ENCODE data around the gene ZNF546. TPM values are rescaled to one million over a fixed set of nuclear protein-coding genes. Genes with fewer than 3 reads are reported as not detected.

ZNF546 gene
- total RNA-seq, 4 donors from 2014 or later, result 3.1 to 11.1 (median 8.1) TPM

GRCh38 chr19:39967561-39967960, 29.3 kb upstream of the ZNF546 start:
- TF ChIP-seq, protein P1, sequence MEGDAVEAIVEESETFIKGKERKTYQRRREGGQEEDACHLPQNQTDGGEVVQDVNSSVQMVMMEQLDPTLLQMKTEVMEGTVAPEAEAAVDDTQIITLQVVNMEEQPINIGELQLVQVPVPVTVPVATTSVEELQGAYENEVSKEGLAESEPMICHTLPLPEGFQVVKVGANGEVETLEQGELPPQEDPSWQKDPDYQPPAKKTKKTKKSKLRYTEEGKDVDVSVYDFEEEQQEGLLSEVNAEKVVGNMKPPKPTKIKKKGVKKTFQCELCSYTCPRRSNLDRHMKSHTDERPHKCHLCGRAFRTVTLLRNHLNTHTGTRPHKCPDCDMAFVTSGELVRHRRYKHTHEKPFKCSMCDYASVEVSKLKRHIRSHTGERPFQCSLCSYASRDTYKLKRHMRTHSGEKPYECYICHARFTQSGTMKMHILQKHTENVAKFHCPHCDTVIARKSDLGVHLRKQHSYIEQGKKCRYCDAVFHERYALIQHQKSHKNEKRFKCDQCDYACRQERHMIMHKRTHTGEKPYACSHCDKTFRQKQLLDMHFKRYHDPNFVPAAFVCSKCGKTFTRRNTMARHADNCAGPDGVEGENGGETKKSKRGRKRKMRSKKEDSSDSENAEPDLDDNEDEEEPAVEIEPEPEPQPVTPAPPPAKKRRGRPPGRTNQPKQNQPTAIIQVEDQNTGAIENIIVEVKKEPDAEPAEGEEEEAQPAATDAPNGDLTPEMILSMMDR (IDR thresholded peaks at IDR 0.05; ENCODE audit: low read depth), result no peak

GRCh38 chr19:39968789-39969188, 28.1 kb upstream of the ZNF546 start:
- TF ChIP-seq, protein P1 (IDR thresholded peaks at IDR 0.05; ENCODE audit: low read depth), result no peak

- TF ChIP-seq, protein P1 (IDR thresholded peaks at IDR 0.05; ENCODE audit: low read depth), result no peak
Observed at GRCh38 chr19:39969266-39969665, 27.6 kb upstream of the ZNF546 start.

DNA sequence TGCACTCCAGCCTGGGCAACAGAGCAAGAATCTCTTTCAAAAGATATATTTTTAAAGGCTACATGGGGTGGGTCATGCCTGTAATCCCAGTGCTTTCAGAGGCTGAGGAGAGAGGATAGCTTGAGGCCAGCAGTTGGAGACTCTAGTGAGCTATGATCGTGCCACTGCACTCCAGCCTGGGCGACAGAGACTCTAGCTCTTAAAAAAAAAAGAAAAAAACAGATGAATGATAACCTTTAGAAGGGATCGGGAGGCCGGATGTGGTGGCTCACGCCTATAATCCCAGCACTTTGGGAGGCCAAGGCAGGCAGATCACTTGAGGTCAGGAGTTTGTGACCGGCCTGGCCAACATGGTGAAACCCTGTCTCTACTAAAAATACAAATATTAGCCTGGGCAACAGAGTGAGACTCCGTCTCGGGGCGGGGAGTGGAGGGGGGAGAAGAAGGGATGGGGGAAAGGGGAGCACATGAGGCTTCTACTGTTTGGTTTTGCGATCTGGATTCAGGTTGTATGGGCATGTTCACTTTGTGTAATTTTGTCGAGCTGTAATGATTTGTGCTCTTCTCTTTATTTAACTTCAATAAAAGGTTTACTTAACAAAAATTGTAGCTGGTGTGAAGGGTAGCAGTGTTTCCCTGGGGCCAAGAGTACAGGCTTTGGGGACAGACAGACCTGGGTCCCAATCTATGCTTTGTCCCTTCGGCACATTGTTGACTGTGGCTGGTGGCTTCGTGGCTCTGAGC, 27.0 kb upstream of the ZNF546 start:
- TF ChIP-seq, protein P1 (IDR thresholded peaks at IDR 0.05; ENCODE audit: low read depth), result no peak

DNA sequence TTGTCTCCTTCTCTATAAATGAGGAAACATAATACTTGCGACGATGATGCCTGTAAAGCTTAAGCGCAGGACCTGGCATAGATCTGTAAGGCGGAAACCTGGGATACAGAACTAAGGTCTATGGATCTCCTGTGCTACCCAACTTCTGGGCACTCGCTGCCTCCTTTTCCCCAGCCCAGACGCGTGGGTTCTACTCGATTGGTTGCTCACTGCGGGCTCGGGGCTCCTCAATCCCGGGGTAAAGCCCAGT, 26.5 kb upstream of the ZNF546 start:
- TF ChIP-seq, protein P1 (IDR thresholded peaks at IDR 0.05; ENCODE audit: low read depth), result no peak

- TF ChIP-seq, protein P1 (IDR thresholded peaks at IDR 0.05; ENCODE audit: low read depth), result no peak
Observed at GRCh38 chr19:39970675-39971379, 26.0 kb upstream of the ZNF546 start, which contains the start of gene PSMC4. Gene PSMC4, plus strand, starts transcription at chr19:39971165. Its CDS starts 38 bp downstream, at chr19:39971203.

DNA sequence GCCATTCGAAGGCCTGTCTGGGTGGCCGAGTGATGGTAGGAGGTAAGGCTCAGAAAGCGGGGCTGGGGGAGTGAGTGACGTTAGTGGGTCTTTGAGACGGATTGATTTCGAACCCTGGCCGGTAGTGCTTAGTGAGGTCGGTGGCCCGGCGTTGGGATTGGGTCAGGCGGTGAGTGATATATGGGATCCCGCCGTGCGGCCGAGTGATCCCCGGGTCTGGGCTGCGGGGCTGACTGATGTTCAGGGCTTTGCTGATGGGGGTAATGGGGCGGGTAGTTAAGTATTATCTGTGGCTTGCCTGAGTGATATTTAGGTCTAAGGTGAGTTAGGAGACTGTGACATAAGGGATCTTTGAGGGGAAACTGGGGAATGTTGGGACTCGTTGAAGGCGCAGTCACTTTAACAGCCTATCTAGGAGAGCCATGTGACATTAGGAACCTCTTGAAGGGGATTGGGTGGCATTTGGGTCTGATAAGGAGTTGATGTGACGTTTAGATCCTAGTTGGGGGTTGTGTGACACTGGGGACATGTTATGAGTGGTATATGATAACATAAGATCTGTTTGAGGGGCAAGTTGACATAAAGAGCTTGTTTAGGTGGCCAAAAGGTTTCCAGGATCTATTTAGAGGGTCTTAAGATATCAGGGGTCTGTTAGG, 25.4 kb upstream of the ZNF546 start:
- TF ChIP-seq, protein P1 (IDR thresholded peaks at IDR 0.05; ENCODE audit: low read depth), result no peak
